GM21515 (cell line): ENCODE measurements around the gene ADM2.
"Not testable (repeated sequence)": the region's sequence is repeated elsewhere in the genome, so short reads cannot be mapped to it uniquely, and the experiment has no call there.

Experiments used
- ATAC-seq: cut with Tn5 transposase; IDR thresholded peaks from one replicate; pipeline ENCODE4 v1.9.1; 2021; ENCODE audit not compliant: unreplicated experiment

ADM2 gene

DNA sequence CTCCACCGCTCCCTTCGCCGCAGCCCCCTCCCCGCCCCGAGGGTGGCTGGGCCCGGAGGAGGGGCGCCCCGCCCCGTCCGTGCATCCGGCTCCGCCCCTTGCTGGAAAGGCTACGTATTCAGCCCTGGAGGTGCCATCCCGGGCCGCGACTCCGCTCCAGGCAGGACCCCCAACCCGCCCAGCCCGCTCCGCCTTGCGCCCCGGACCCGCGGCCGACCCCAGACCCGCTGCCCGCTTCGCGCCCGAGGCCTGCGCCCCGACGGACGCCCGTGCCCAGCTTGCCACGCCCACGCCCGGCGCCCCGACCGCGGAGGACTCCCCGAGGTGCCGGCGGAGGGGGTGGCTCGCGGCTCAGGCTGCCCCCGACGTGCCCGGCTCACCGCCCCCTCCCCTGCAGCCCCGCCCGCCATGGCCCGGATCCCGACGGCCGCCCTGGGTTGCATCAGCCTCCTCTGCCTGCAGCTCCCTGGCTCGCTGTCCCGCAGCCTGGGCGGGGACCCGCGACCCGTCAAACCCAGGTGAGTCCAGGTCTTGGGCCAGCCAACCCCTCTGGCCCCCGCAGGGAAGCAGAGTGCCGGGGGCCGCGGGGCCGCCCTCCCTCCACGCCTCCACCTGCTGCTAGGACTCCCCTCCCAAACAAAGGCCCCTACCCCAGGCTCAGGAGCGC lies at the start of gene ADM2:
ADM2 (plus strand) TSS at position 104 of the 667 bp plus-strand sequence; CDS start at position 409, 305 bp downstream.
- ATAC-seq = no peak

DNA sequence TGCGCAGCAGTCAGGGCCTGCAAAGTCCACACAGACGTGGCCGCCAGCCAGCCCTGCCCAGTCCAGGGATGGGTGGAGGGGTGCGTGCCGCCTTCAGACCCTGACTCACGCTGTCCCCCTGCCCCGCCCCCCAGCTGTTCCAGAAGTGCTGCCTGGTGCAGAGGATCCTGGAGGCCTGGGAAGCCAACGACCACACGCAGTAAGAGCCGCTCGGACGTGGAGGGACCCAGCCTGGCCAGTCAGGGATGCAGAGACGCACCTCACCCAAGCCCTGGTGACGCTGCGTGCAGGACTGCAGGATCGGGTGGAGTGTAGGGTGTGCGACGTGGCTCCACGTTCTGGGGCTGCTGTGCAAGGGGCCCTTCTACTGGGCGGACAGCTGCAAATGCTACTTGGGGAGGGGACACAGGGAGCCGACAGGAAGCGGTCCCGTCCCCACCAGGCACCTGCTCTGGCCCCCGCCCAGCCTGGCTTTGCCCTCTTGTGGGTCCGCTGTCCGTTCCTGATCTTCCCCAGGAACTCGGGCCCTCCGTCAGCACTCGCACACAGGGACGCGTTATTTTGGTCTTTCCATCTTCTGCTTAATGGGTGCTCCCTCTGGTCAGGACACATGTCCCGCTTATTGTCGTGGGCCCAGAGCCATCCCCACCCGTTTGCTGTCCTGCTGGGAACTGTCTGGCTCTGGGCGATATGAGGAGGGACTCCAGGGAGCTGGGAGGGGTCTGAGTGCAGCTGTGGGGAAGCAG lies 49.0 kb upstream of the ADM2 start:
- ATAC-seq = no peak

DNA sequence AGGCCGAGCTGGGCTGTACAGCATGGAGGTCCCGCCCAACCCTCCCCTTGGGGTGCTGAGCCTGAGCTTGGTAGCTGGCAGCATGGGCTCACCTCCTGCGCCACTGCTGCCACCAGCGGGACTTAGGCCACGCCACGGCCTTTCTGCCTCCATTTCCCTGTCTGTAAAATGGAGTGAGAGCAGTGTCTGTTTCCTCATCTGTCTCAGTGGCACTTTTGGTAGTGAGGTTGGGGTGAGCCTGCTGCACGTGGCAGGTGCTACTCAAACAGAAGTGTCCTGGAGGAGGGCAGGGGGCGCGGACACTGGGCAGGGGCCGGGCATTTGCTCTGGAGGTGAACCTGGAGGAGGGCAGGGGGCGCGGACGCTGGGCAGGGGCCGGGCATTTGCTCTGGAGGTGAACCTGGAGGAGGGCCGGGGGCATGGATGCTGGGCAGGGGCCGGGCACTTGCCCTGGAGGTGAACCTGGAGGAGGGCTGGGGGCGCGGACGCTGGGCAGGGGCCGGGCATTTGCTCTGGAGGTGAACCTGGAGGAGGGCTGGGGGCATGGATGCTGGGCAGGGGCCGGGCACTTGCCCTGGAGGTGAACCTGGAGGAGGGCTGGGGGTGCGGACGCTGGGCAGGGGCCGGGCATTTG lies 48.3 kb upstream of the ADM2 start:
- ATAC-seq = not testable (repeated sequence)

DNA sequence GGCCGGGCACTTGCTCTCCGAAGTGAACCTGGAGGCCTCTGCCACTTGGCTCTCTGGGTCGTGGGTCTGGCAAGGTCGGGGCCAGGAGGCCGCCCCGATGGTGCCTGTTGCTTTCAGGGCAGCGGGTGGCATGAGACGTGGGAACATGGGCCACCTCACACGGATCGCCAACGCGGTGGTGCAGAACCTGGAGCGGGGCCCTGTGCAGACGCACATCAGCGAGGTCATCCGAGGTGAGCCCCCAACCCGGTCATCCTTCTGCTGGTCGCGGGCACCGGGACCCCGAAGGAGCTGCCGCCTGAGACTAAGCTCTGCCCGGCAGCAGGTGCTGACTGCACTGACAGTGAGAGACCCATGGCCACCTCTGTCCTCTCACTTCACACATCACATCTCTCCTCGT lies 46.5 kb upstream of the ADM2 start:
- no peak for ATAC-seq

- no peak for ATAC-seq
Measured at GRCh38 chr22:50435291-50436014, 45.9 kb upstream of the ADM2 start.

DNA sequence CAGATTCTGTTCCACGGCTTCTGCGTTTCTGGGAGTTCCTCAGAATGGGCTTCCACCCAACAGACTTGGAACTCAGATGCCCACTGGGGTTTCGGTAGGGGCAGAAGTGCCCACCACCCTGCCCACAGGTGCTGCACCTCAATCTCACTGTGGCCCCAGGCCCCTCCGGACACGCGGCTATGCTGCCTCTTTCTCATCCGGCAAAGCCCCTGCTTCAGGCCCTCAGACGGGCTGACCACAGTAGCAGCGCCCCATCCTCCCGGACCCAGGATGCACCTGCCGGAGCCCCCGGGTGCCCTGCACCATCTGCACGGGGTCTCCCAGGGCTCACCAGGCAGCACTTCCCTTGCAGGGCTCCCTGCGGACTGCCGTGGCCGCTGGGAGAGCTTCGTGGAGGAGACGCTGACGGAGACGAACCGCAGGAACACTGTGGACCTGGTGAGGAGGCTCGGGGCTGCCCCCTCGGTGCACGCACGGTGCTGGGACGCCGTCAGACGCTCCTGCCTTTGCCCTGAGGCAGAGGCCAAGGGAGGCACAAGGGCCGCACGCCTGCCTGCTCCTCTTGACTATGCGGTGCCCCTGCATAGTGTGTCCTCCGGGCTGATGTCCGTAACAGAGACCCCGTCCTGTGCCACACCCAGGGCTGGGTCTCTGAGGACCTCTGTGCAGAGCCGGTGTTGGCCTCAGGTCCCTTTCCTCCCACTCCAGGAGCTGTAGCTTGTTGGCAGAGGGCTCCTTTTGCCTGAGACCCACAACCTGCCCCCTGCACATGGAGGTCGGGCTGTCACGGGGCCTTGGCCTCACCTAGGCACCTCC lies 45.1 kb upstream of the ADM2 start:
- no peak for ATAC-seq

- no peak for ATAC-seq
Measured at GRCh38 chr22:50436841-50437341, 44.5 kb upstream of the ADM2 start.

DNA sequence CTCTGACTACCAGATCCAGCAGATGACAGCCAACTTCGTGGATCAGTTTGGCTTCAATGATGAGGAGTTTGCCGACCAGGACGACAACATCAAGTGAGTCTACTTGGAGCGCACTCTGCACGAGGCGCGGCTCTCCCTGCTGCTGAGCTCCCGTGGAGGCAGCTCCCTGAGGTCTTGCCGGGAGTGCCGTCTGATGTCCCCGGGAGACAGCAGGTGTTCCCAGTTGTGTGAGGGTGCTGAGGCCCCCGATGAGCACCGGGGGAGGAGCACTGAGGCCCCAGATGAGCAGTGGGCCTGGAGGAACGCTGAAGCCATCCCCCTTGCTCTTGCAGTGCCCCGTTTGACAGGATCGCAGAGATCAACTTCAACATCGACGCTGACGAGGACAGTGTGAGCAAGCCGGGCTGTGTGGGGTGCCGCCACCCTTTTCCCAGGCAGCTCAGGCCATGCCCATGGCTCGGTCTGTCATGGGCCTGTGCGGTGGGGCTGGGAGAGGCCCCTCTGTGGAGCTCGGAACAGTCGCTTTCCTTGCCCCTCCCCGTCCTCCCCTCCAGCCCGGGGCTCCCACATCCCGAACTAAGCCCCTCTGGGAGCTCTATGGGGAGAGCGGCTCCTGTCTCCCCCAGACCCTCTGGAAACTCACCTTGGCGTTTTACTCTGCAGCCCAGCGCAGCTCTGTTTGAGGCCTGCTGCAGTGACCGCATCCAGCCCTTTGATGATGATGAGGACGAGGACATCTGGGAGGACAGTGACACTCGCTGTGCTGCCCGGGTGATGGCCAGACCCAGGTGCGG lies 43.6 kb upstream of the ADM2 start:
- ATAC-seq = no peak

DNA sequence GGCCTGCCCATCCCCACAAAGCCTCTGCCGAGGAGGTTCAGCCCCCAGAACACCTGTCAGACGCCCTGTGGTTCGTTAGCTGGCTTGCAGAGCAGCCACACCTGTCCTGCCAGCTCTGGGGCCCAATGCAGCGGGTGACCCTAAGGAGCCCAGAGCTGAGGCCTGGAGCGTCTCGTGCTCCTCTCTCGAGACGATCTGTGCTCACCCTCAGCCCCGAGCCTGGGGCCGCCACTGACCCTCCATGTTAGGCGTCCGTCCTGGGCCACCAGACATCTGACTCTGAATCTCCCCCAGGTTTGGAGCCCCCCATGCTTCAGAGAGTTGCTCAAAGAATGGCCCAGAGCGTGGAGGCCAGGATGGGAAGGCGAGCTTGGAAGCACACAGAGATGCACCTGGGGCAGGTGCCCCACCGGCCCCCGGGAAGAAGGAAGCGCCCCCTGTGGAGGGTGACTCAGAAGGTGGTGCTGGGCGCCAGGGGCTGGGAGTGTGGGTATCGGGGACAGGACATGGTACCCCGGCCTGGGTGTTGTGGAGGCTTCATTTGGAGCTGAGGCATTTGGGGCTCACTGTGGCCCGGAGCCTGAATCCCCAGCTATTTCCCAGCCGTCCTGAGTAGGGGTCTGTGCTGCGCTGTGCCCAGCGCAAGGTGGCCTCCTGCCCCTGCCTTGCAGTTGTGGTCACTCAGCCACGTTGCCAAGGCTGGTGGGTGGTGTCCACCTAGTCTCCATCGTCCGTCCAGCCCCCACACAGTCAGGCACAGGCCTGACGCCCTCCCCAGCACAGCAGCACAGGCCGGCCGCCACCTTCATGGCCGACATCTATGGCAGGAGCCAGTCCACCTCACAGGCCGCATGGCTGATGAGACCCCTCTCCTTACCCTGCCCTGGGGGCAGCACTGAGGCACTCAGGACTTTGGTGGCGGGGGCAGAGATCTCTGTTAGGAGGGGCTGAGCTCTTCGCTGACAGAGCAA lies 42.8 kb upstream of the ADM2 start:
- ATAC-seq = no peak

GRCh38 chr22:50439314-50439870 lies 42.0 kb upstream of the ADM2 start:
- ATAC-seq = no peak

DNA sequence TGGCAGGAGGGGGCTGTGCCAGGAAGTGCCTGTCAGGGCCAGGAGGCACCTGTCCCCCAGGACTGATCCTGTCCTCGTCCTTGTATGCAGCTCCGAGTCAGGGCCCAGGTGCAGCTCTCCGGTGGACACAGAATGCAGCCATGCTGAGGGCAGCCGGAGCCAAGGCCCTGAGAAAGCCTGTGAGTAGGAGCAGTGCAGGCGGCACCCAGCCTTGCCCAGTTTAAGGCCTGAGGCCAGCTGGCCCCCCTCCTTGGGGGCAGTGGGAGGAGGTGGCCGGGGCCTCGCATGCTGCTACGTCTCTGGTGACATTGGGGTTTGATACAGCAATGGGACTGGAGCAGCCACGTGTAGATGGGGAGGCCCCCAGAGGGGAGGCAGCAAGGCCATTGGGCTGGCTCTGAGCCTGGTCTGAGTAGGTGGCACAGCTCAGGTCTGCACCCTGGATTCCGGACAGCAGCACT lies 41.4 kb upstream of the ADM2 start:
- no peak for ATAC-seq

- ATAC-seq = no peak
Measured at GRCh38 chr22:50440544-50441249, 40.6 kb upstream of the ADM2 start.

GRCh38 chr22:50441428-50441993 lies 39.8 kb upstream of the ADM2 start:
- ATAC-seq = no peak

DNA sequence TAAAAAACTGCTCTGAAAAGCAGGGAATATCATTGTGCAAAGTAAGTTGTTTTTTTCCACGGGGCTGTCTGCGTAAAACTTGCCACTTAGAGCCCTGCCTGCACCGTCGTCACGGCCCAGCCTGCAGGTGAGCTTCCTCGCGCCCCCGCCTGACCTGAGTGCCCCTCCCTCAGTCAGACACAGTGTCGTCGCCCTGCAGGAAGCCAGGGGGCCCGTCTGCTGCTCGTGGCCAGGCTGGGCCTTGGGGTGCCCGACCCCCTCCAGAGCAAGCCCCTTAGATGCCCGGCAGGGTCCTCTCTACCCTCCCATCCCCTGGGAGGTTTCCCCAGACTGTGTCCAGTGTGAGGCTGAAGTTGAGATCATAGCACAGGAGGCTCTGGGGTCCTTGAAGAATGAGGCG lies 38.1 kb upstream of the ADM2 start:
- ATAC-seq = no peak

DNA sequence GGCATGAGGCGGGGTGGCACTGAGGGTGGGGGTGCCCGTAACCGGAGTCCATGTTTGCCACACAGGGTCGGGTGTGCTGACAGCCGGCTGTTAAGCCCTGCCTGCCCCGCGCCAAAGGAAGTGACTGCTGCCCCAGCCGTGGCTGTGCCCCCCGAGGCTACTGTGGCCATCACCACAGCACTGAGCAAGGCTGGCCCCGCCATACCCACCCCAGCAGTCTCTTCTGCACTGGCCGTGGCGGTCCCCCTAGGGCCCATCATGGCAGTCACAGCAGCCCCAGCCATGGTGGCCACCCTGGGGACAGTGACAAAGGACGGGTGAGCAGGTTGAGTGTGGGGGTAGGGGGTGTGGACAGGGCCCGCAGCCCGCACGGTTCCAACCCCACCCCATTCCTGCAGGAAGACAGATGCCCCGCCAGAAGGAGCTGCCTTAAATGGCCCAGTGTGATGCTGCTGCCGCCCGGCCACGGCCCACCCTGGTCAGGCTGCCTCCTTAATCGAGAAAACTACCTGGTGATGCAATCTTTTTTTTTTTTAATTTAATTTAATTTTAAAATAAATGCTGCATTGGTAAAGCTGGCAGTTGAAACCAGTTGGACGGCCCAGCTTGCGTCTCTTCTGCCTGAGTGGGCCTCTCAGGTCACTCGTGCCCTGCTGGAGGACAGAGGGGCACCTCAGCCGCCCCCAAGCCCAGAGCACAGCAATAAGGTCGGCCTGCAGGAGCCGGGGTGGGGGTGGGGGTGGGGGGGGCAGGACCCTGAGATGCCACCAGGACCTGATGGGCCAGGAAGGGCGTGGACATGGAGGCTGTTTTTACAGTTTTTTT lies 37.3 kb upstream of the ADM2 start:
- ATAC-seq = no peak

DNA sequence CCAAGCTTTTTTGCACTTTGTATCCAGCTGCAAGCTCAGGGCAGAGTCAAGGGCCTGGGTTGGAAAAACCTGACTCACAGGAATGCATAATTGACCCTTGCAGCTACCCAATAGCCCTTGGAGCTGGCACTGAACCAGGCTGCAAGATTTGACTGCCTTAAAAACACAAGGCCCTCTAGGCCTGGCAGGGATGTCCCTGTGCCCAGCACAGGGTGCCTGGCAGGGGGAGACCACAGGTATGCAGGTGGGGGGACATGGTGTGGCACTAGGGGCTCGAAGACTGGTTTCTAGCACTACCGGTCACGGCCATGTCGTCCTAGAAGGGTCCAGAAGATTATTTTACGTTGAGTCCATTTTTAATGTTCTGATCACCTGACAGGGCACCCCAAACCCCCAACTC lies 36.7 kb upstream of the ADM2 start:
- ATAC-seq = no peak
